Cardiac fibroblast (primary cell): Measurements from ENCODE around the gene F11R.
"Not testable (repeated sequence)": the region's sequence is repeated elsewhere in the genome, so short reads cannot be mapped to it uniquely, and the experiment has no call there.

ENCODE experiments used
- DNase-seq, 2 donors: peaks; one replicate each; pipeline versions ENCODE4 v3.0.0 to v3.0.0-alpha.2; 2010; ENCODE audit warnings: low read depth in 2 of 2
- H3K4me3 ChIP-seq, 2 donors: replicated peaks in 1 of 2; 1 replicate in 1 of 2; 2 replicates in 1 of 2; pipeline ENCODE4 v1.5.1; 2011; ENCODE audit warnings: low read depth in 2 of 2, low read length in 2 of 2, mild to moderate bottlenecking in 2 of 2, moderate library complexity in 1 of 2
- CTCF ChIP-seq: IDR thresholded peaks from one replicate; pipeline ENCODE4 v1.5.1; 2011; ENCODE audit warnings: low read depth, mild to moderate bottlenecking, low read length, inconsistent platforms

Gene F11R

GRCh38 chr1:160997323-160998038 is 23.5 kb downstream of the F11R start:
- H3K4me3 ChIP-seq, result no peak overlapping the region
- peak; percentile 77 to 93 for DNase-seq
- peak; percentile 85 for TF ChIP-seq CTCF

GRCh38 chr1:160996178-160996577 is 24.8 kb downstream of the F11R start:
- no peak for TF ChIP-seq CTCF
- DNase-seq, result peak in 1 of 2 donors; percentile 89
- no peak overlapping the region for H3K4me3 ChIP-seq

GRCh38 chr1:160993544-160994193 is 27.3 kb downstream of the F11R start:
- no peak overlapping the region for H3K4me3 ChIP-seq
- DNase-seq, result peak; percentile 80 to 91
- TF ChIP-seq CTCF, result peak; percentile 34

- not testable (repeated sequence) for DNase-seq
These were observed 28.9 kb downstream of the F11R start for GRCh38 chr1:160992036-160992435.

GRCh38 chr1:160987359-160988050 is 33.4 kb downstream of the F11R start:
- no peak for TF ChIP-seq CTCF
- H3K4me3 ChIP-seq, result no peak overlapping the region
- no peak for DNase-seq

More at GRCh38 chr1:160992036-160992435, 28.9 kb downstream of the F11R start:
- H3K4me3 ChIP-seq, result not testable (repeated sequence)

- TF ChIP-seq CTCF, result no peak
- no peak overlapping the region for H3K4me3 ChIP-seq
- DNase-seq, result no peak
These were observed 35.2 kb downstream of the F11R start for GRCh38 chr1:160985723-160986122.
